Heart left ventricle (tissue), 16 donors: ENCODE data around the gene NRM. TPM values are rescaled to one million over a fixed set of nuclear protein-coding genes. Genes with fewer than 3 reads are reported as not detected.
A peak's percentile ranks its signal among the peaks of the same experiment; 100 is the strongest.
"Not testable (repeated sequence)": the region's sequence is repeated elsewhere in the genome, so short reads cannot be mapped to it uniquely, and the experiment has no call there.

Experiments
- ATAC-seq, 4 donors: fragments of 200-7000 bp; cut with Tn5 transposase; one replicate each; pipeline ENCODE4 v1.9.1; 2020 to 2022; ENCODE audit warnings: moderate library complexity in 4 of 4, mild to moderate bottlenecking in 3 of 4, moderate number of reproducible peaks in 1 of 4
- DNase-seq, 5 donors: peaks; one replicate each; pipeline ENCODE4 v3.0.0-alpha.2; 2020
- H3K27ac ChIP-seq, 12 donors: fragments of 200-600 bp; sonication (generic) in 4 of 12; one replicate each; pipeline versions ENCODE4 v1.5.0 to v1.8.0; 2016 to 2022; ENCODE audit warnings: mild to moderate bottlenecking in 2 of 12
- H3K27me3 ChIP-seq, 9 donors: fragments of 200-600 bp; sonication (generic) in 2 of 9; one replicate each; pipeline versions ENCODE4 v1.5.1 to v1.8.0; 2016 to 2022; ENCODE audit warnings: mild to moderate bottlenecking in 3 of 9
- H3K36me3 ChIP-seq, 9 donors: fragments of 200-600 bp; sonication (generic) in 2 of 9; one replicate each; pipeline versions ENCODE4 v1.5.0 to v1.8.0; 2018 to 2022; ENCODE audit warnings: mild to moderate bottlenecking in 2 of 9
- H3K4me1 ChIP-seq, 12 donors: fragments of 200-600 bp; sonication (generic) in 4 of 12; one replicate each; pipeline versions ENCODE4 v1.5.0 to v1.8.0; 2016 to 2022; ENCODE audit warnings: mild to moderate bottlenecking in 3 of 12
- H3K4me3 ChIP-seq, 12 donors: fragments of 200-600 bp; sonication (generic) in 4 of 12; one replicate each; pipeline versions ENCODE4 v1.5.0 to v1.8.0; 2017 to 2022; ENCODE audit warnings: mild to moderate bottlenecking in 9 of 12, moderate library complexity in 4 of 12
- H3K9me3 ChIP-seq, 12 donors: fragments of 200-600 bp; sonication (generic) in 4 of 12; one replicate each; pipeline versions ENCODE4 v1.5.0 to v1.8.0; 2016 to 2022; ENCODE audit warnings: mild to moderate bottlenecking in 1 of 12
- CTCF ChIP-seq, 12 donors: fragments of 200-600 bp; sonication (generic) in 4 of 12; IDR thresholded peaks; one replicate each; pipeline versions ENCODE4 v1.5.0 to v1.8.0; 2018 to 2022; ENCODE audit warnings: antibody characterized with exemption in 12 of 12, mild to moderate bottlenecking in 5 of 12
- POLR2A ChIP-seq, 2 donors: fragments of 450-650 bp; IDR thresholded peaks; one replicate each; pipeline ENCODE4 v1.6.1; 2017; ENCODE audit warnings: antibody characterized with exemption in 2 of 2, mild to moderate bottlenecking in 2 of 2, moderate library complexity in 2 of 2
- WGBS, 4 donors: extraction: QIAGEN DNeasy Blood & Tissue Kit in 2 of 4; methylation state at CpG; one replicate each; pipeline versions ENCODE4 v1.1.5 to v1.1.7; 2013 to 2018; 5-methylcytosine and 5-hydroxymethylcytosine counted together
- intact Hi-C, 10 donors: fragments of 100-400 bp; cut with DNase I; formaldehyde crosslinking; loops; one replicate each; pipeline versions ENCODE4 v1.11.1 to v1.14.2; 2022
- polyA plus RNA-seq, 2 donors: library from polyadenylated mRNA; stranded (reverse); fragments of 200-250 nt; gene quantifications; one replicate each; pipeline ENCODE4 v1.2.3, GENCODE V29; 2013
- total RNA-seq, 9 donors: library from RNA; depleted of rRNA in 2 of 9; stranded (reverse); fragments of >200 nt in 2 of 9; fragmentation: NEBNext Ultra II Directional in 3 of 9; extraction: Animal tissue kit (Norgen Biotek cat#: 25700) in 3 of 9; gene quantifications; one replicate each; pipeline versions ENCODE4 v1.1.0 to v1.2.4, GENCODE V29; 2016 to 2023
- donor health status: ischemic (EF 13 %, LVEDD 7.1; RV severe dilation, severe dysfunction).
- donor health status: healthy with polysubstance abuse.
- donor health status: DM: no; HTN: yes; CAD: no.
- donor health status: DM: no; HTN: no; CAD: no.
- donor health status: ischemic (EF 25% LVEDD 6.9; RV normal size, moderate dysfunction).
- donor health status: ischemic (EF 25% LVEDD 5.7; RV mildly dilated, moderate dysfunction).
- donor health status: healthy.
- donor health status: DM: yes; HTN: yes; CAD: no.
- donor health status: ischemic (EF 35%, LVEDD 5.7; RV mildly dilated, moderate dysfunction).
- donor health status: nonischemic (EF 11% LVEDD 7.7; RV severe dilation, severe dysfunction).
- donor health status: DM: yes; HTN: yes; CAD: no.
- donor health status: PGD.
- donor health status: ischemic (EF 29% LVEDD 5.4; RV normal size, mild dysfunction).
- donor health status: nonischemic (EF 23%, LVEDD 6.1; RV moderate dilation, normal function).

NRM gene
- total and polyA plus RNA-seq, 11 donors, result 2.2 to 9.6 (median 3.9) TPM

- TF ChIP-seq CTCF (IDR thresholded peaks at IDR 0.05) (peak; percentile 77 to 97 (median 85)), POLR2A (IDR thresholded peaks at IDR 0.05) (peak in 1 of 2 donors; percentile 48)
- no peaks in the 10 kb centered on the region for H3K27me3 ChIP-seq
- ATAC-seq (peak; percentile 64 to 93 (median 91)), DNase-seq (peak; percentile 97 to 98 (median 97))
- intact Hi-C loops, result loop anchor here in 9 of 10 donors (5.0 to 10.0 kb wide), 6 partner anchors 55 to 202 kb away; partner anchors contain the start of genes HLA-E (in 3 of the 9), MRPS18B (in 1 of the 9) and PPP1R10 (in 1 of the 9)
- WGBS, 4 donors, result 0 to 1% (median 0%) methylated on average over 37 to 57 of the region's 57 CpGs
- peak within 1 kb of the TSS; percentile 76 to 98 (median 94) for H3K4me3 ChIP-seq
- H3K4me1 ChIP-seq, result peaks cover 0 to 24% (median 15%) of the 10 kb centered on the region in 12 donors
- no peaks in the 10 kb centered on the region for H3K9me3 ChIP-seq
- H3K27ac ChIP-seq, result peak within 1 kb of the TSS in 11 of 12 donors; percentile 66 to 85 (median 79)
- H3K36me3 ChIP-seq, result peaks cover 0 to 57% (median 52%) of the 10 kb centered on the region in 9 donors
Observed at GRCh38 chr6:30672445-30673253, 18.1 kb downstream of the NRM start, which contains the start of gene DHX16. Gene DHX16, minus strand, starts transcription at chr6:30673006. Its CDS starts 165 bp downstream, at chr6:30672841.

- TF ChIP-seq CTCF (IDR thresholded peaks at IDR 0.05), result no peak
- TF ChIP-seq POLR2A (IDR thresholded peaks at IDR 0.05), result no peak
- no peaks in the 10 kb centered on the region for H3K9me3 ChIP-seq
- H3K4me1 ChIP-seq, result peaks cover 0 to 24% (median 15%) of the 10 kb centered on the region in 12 donors
- DNase-seq (no peak), ATAC-seq (no peak)
- H3K27me3 ChIP-seq, result no peaks in the 10 kb centered on the region
- intact Hi-C loops, result loop anchor here in 9 of 10 donors (5.0 to 10.0 kb wide), 6 partner anchors 54 to 204 kb away; partner anchors contain the start of genes HLA-E (in 3 of the 9), MRPS18B (in 1 of the 9) and PPP1R10 (in 1 of the 9)
- H3K36me3 ChIP-seq, result peaks cover 0 to 57% (median 53%) of the 10 kb centered on the region in 9 donors
- no peak overlapping the region for H3K27ac ChIP-seq
- peak overlapping the region in 1 of 12 donors; percentile 76 for H3K4me3 ChIP-seq
- 80 to 85% (median 84%) methylated on average over 27 of the region's 27 CpGs for WGBS, 4 donors
Observed at GRCh38 chr6:30670760-30671527, 19.8 kb downstream of the NRM start.

DNA sequence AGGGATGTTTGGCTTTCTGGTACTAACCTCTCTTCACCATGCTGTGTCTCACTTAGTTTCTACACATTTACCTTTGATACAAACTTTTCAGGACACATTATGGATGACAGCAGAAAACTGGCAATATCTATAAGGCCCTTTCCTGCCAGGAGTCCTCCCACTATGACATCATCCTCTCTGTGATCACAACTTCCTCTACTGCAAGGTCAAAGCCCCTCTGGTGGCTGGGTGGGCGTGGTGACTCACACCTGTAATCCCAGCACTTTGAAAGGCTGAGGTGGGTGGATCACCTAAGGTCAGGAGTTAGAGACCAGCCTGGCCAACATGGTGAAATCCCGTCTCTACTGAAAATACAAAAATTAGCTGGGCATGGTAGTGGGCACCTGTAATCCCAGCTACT is 24.5 kb downstream of the NRM start:
- H3K27ac ChIP-seq, ATAC-seq, H3K9me3 ChIP-seq, H3K4me3 ChIP-seq, H3K4me1 ChIP-seq, H3K27me3 ChIP-seq, intact Hi-C loops, DNase-seq: not testable (repeated sequence)
- peaks cover 0 to 100% (median 97%) of the 10 kb centered on the region in 9 donors for H3K36me3 ChIP-seq
- 67 to 93% (median 86%) methylated on average over 2 of the region's 2 CpGs for WGBS, 4 donors

GRCh38 chr6:30664994-30665767 is 25.6 kb downstream of the NRM start:
- no peaks in the 10 kb centered on the region for H3K27me3 ChIP-seq
- H3K36me3 ChIP-seq, result peaks cover 0 to 100% (median 100%) of the 10 kb centered on the region in 9 donors
- TF ChIP-seq POLR2A (IDR thresholded peaks at IDR 0.05), result no peak
- no peak for TF ChIP-seq CTCF (IDR thresholded peaks at IDR 0.05)
- intact Hi-C loops, result no loop called here
- no peak for ATAC-seq
- whole genome bisulfite sequencing, 4 donors, result 85 to 91% (median 89%) methylated on average over 34 of the region's 34 CpGs
- no peaks in the 10 kb centered on the region for H3K4me1 ChIP-seq
- no peak overlapping the region for H3K4me3 ChIP-seq
- no peak for DNase-seq
- H3K9me3 ChIP-seq, result no peaks in the 10 kb centered on the region
- no peak overlapping the region for H3K27ac ChIP-seq

DNA sequence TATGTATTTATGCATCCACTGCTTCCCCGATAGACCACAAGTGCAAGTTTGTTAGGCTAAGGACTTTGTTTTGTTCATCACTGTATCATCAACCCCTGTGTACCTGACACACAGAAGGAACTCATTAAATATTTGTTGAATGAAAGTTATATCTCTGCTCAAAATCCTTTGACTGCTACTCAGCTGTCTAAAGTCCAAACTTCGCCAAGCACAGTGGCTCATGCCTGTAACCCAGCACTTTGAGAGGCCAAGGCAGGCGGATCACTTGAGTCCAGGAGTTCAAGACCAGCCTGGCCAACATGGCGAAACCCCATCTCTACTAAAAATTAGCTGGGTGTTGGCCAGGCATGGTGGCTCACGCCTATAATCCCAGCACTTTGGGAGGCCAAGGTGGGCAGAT is 32.9 kb downstream of the NRM start:
- H3K9me3 ChIP-seq, DNase-seq, H3K27me3 ChIP-seq, H3K27ac ChIP-seq, intact Hi-C loops, H3K4me1 ChIP-seq, ATAC-seq, H3K4me3 ChIP-seq: not testable (repeated sequence)
- WGBS, 4 donors, result 86 to 98% (median 94%) methylated on average over 5 of the region's 5 CpGs
- peaks cover 8 to 100% (median 100%) of the 10 kb centered on the region in 9 donors for H3K36me3 ChIP-seq
